HG03558 (cell line): ENCODE data around the gene PADI4.
"Not testable (repeated sequence)": the region's sequence is repeated elsewhere in the genome, so short reads cannot be mapped to it uniquely, and the experiment has no call there.

Source experiments
- ATAC-seq: cut with Tn5 transposase; IDR thresholded peaks from one replicate; pipeline ENCODE4 v1.9.1; 2021; ENCODE audit warnings: moderate number of reproducible peaks; ENCODE audit not compliant: unreplicated experiment; ENCODE audit errors: extremely low read depth

PADI4 gene

DNA sequence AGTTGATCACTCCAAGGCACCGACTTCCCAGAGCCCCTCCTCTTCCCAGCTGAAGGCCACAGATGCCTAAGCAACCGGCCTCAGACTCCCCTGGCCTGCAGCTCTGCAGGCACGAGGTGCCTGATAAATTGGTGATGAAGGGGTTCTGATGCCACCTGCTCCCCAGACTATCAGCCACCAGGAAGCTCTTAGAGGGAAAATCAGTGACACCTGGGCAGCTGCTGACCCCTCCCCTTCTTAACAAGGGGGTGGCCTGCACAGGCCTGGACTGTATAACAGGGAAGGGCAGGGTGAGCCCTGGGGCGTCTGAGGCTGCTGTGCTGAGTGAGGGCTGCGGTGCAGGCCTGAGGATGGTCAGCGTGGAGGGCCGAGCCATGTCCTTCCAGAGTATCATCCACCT is 63.9 kb downstream of the PADI4 start, which contains the start of gene PADI6:
PADI6 (plus strand) TSS at position 301 of the 400 bp plus-strand sequence; CDS start at position 351, 50 bp downstream.
- no peak for ATAC-seq

DNA sequence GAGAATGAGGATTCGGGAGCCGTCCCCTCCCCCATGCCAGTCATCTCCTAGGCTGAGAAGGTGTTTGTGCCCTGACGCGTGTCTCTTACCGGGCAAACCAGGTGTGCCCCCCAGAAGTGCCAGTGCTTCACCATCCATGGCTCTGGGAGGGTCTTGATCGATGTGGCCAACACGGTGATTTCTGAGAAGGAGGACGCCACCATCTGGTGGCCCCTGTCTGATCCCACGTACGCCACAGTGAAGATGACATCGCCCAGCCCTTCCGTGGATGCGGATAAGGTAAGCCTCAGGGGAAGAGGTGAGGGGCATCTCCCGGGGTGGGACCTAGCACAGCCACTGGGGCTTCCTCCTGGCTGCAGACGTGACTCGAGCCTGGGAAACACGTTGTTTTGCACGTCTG is 65.0 kb downstream of the PADI4 start:
- no peak for ATAC-seq

DNA sequence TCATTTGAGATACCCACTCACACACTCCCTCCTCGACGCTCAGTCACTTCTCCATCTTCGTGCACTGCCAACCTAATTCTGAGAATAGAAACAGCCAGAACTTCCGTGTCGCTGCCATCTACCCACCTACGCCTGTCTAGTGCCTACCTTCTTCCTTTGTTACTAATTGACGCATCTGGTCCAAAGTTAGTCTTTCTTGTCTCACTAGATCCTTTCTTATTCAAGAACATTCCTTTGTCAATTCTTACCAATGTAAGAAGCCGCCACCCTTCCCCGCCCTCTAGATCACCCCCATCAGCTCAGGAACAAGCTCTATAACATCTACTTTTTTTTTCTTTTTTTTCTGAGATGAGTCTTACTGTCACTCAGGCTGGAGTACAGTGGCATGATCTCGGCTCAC is 67.7 kb downstream of the PADI4 start:
- no peak for ATAC-seq

DNA sequence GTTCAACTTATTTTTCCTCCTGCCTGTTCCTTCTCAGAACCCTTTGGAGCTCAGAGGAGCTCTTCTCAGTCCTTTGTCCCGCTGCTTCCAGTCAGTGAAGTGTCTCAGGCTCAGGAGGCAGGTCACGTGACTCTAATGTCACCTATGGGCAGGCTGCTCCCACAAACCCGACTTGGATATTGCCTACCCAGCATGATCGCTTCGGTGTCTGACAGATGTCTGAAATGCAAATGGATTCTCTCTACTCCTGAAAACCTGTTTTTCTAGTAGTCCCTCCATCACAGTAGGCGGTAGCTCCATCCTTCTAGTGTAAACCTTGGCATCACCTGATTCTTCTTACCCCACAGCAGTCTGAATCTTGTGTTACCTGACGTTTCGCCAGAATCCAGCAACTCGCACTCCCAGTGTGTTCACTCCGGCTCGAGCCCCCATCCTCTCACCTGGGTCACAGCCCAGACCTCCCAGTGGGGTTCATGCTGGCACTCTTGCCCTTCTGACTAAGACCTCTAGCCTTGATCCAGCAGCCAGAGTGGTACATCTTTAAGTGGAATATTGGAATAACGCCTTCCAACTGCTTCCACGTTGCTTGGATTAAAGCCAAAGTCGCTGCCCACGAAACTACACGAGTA is 69.4 kb downstream of the PADI4 start:
- no peak for ATAC-seq

DNA sequence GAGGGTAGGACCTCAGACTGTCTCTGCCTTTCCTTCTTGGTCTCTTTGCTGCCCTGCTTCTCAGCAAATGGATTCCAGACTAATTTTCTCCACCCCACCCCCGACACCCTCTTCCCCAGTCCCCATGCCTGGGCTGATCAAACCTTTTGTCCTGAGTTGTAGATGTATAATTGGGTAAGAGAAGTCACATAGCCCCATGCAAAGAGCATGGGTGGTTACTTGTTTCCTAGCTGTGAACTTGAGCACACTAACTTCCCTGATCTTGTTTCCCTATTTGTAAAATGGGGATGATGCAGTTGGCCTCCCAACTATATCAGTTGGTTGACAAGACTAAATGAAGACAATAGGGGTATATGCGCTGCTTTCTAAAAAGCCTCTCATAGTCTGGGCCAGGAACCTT is 73.2 kb downstream of the PADI4 start:
- ATAC-seq: no peak

DNA sequence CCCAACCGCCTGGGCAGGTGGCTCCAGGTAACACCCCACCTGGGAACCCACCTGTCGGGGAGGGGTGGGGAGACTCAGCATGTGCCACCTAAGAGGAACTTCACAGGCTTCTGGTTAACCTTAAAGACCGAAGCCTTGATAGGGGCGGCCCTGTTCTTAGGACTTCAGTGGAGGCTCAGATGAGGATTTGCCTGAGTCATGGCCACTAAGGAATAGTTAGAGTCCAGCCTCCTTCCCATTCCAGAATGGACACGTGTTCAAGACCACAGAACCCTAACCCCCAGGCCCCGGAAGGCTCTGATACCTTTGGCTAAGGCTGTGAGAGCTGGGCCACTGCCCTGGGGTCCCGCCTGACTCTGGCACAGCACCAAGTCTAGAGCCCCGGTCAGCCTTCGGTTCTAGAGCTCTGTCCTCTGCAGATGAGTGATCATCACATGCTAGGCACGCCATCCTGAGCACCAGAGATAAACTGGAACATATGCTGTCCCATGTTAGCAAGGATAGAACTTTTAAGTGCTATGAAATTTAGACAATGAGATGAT is 84.3 kb downstream of the PADI4 start:
- ATAC-seq: no peak

DNA sequence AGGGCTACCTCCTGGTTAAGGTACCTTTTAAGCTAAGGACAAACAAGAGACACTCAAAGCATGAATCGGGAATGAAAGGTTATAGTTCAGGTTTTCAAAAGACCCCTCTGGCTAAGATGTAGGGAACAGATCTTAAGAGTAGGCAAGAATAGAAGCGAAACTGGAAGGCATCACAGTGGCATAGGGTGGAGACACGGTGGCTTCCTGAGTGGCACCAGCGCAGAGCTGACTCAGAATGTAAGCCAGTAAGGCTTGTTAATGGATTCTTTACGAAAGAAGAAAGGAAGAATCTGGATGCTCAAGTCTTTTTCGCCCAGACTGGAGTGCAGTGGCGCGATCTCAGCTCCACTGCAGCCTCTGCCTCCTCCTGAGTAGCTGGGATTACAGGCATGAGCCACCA is 85.2 kb downstream of the PADI4 start:
- no peak for ATAC-seq

DNA sequence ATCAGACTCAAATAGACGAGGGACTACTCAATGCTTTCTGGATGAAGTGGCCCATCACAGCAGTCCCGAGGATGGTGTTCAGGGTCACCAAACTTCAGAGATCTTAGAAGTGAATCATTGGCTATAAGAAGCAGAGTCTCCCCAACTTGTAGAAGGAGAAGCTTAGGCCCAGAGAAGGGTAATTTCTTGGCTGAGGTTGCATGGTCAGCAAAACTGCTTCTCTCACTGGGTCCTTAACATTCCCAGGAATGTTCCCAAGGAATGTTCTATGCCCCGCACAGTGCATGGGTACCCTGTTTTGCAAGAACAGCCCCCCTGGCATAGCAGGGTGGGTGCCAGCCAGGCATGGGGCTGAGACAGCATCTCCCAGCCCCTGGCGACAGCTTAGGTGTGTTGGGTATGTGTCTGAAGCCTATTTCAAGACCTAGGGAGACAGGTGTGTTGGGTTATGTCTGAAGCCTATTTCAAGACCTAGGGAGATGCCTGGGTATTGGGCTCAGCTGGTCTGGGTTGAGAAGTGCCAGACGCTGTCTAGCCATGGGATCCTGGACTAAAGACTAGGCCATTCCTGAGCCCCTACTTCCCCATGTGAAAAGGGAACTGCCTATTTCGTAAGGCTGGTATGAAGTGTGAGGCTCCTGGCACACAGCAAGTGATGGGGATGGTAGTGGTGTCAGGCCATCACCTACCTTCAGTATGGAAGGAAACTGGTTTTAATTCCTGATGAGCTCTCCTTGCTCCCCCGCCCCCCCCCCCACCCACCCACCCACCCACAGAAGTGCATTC is 90.1 kb downstream of the PADI4 start:
- no peak for ATAC-seq

DNA sequence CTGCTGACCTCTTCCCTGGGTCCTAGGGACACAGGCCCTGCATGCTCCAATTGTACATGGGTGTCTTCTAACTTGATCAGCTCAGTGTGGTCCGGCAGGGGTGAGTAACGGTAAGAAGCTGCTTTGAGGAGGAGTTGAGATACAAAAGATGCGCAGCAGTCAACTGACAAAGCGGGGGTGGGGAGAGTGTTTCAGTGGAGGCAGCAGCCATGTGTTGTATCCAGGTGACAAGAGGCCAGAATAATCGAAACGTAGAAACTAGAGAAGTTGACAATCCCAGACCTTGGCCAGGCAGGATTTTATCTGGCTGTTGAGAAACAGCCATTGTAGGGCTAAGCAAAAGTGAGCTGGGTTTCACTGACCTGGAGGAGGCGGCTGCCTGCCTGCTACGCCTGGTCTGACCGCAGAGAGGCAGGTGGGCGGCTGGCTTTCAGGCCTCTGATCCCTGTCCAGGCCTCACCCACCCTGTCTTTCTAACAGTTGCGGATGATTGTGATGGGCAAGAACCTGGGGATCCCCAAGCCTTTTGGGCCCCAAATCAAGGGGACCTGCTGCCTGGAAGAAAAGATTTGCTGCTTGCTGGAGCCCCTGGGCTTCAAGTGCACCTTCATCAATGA is 92.8 kb downstream of the PADI4 start:
- ATAC-seq: no peak

DNA sequence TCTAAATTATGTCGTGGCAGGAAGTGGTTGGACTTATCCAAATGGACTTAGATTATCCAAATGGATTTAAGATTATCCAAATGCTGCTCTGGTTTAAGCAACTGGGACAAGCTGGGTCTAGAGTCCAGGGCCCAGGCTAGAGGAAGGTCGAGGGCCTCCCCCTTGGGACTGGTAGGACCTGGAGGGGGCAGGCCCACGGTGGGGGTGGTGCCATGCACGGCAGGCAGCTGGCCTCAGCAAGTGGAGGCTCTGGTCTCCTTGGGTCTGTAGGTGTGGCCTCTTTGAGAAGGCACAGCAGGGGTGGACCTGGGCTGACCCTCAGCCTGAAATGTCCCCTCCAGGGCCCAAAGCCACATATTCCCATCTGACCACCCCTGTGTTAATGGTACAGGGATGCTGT is 93.8 kb downstream of the PADI4 start:
- ATAC-seq: no peak

DNA sequence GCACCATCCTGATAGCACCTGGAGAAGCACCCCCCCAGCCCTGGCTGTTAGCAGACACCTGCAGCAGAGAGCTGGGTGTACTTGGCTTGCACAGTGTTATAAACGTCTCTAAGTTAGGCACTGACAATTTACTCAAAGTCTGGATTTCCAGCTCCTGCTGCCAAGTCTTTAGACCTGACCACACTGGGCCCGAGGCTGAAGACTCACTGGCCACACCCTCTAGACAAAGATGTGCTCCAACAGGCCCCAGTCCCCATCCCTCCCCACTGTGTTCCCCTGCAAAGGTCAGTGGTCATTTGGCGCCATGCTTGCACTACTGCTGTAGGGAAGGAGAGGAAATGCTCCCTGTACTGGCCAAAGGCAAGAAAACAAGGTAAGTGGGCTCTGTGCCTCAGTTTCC is 95.1 kb downstream of the PADI4 start:
- no peak for ATAC-seq

DNA sequence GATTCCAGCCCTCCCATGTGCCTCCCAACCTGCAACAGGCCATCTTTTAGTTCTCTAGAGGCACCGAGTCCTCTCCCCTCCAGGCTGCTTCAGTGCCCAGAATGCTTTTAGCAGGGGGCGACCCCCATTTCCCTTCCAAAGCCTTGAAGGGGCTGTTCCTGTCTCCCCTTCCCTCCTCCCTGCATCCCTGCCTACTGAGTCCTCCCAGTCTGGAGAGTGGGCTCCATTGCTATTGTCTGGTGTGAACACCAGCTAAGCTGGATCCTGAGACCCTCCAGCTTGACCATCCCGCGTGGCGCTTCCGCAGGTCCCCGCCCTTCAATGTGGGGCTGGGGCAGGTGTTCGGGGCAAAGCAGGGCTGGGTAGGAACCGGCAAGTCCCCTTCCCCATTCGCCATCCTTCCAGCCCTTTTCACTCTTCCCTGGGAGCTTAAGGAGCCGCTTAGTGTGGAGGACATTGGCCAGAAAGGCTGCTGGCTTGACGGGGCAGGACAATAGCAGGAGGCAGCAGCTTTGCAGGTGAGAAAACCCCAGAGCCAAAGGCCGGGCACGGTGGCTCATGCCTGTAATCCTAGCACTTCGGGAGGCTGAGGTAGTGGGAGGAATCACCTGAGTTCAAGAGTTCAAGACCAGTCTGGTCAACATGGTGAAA is 96.2 kb downstream of the PADI4 start:
- ATAC-seq: no peak

DNA sequence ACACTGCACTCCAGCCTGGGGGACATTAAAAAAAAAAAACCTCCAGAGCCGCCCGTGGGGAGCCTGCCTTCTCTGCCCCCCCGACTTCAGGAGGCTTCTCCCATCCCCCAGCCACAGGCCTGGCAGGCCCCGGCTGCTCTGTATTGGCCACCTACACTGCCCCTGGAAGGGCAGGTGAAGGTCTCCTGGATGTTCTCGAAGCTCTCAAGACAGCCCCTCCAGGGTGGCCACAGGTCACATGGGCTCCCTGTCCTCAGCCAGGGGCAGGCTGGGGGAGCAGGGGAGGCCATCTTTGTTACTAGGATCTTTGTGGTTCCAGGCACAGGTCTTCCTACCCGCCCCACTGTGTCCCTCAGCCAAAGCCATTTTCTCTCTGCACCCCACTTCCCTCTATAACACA is 96.8 kb downstream of the PADI4 start:
- no peak for ATAC-seq

DNA sequence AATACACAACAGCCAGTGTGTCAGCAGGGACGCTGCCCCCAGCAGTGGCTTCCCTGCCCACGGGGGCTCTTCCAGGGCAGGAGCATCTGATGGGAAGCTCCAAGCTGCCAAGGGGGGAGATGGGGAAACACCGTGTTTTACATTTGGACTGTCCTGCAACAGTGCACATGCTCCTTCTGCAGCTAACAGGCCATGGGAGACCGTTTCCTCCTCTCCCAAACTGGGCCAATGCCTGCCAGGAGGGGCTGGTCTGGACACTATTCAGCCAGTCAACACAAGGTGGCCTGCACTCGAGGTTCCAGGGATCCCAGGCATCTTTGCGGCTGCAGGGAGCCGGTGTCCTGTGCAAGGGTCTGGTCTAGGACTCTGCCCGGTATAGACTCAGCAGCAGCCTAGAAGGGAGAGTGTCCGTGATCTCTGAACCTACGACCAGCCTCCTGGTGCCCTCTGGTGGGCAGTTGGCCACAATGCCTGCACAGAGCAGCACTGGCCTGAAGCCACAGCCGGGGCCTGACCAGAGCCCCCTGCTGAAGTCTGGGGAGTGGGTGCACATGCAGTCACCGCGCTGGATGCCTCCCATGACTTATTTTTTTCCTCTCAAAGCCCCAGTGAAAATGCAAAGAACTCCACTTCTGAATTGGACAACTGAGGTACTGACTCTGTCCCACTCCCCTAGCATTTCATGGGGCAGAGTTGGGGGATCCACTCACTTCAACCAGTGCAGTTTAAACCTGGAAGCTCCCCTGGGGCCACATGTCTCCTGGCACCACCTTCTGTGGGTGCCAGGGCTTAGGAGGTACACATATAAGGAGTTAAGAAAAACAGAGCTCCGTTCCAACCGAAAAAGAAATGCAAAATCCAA is 98.1 kb downstream of the PADI4 start:
- no peak for ATAC-seq

DNA sequence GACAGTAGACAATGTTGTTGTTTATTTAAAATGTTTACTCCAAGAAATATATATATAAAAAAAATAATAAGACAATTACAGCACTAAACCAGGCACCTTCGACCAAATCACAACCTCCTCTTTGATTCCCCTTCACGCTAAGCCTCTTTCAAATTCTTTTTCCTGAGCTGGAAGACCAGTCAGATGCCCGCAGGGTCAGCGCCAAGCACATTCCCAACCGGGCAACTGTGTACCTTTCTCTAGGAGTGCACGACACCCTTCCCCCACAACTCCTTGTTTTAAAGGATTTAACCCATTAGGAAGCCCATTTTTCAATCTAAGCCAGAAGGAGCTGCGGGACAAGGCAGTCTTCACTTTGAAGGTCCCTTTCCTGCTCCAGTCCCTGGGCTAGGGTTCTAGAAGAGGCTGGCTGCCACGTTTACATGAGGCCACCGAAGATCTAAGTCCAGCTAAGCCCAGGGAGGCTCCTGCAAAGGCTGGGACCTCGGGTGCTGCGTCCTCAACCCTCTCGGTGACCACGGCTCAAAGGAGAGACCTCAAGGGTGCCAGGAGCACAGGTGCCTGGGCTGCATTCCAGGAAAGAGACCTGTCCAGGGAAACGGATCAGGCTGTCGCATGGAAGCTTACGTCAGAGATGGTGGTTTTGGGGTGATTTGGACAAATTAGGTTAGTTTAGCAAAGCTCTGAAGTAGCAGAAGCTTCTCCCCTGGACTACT is 98.9 kb downstream of the PADI4 start:
- ATAC-seq: not testable (repeated sequence)

DNA sequence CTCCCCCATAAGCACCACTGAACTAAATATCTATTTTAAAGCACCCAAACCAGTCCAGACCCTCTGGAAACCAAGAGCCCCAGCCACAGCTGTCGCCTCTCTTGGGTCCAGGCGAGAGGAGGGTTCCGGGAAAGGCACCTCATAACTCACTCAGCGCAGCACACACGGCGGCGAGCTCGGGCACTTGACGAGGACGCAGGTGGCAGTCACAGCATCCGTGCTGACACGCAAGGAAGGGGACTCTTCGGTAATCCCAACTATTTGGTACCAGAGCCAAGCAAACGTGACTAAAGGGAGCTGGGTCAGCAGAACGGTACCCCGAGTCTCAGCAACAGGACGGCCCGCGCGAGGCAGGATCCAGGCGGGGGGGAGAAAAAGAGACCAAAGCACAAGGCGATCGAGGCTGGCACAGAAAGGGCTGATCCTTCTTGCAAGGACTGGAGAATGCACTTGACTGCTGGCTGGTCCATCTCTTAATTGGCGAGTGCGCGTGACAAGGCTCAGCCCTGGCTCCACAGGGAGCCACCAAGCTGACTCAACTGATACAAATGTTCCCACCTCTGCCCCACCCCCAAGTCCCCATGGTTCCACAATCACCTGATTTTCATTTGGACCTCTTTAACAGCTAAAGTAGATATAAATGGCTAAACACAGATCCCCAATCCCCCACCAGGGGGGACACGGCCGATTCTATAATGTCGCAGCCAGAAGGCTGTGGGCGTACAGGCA is 100.0 kb downstream of the PADI4 start:
- not testable (repeated sequence) for ATAC-seq

DNA sequence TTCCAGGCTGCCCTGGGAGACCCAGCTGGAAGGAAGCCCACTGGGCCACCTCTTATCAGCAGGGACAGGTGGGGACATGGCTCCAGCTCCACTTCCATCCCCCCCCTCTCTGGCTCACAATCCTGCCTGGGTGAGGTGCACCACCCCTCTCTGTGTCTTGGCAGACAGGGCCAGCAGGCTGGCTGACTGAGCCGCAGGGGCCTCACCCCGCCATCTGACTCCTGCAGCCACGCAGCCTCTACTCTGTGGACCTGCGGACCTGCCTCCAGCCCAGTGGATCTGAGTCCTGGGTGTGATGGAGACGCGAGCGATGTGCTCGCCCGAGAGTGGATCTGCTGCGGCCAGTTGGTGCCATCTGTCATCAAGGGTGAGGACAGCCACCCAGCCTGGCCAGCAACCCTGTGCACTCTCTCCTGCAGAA is 101.4 kb downstream of the PADI4 start:
- ATAC-seq: no peak

DNA sequence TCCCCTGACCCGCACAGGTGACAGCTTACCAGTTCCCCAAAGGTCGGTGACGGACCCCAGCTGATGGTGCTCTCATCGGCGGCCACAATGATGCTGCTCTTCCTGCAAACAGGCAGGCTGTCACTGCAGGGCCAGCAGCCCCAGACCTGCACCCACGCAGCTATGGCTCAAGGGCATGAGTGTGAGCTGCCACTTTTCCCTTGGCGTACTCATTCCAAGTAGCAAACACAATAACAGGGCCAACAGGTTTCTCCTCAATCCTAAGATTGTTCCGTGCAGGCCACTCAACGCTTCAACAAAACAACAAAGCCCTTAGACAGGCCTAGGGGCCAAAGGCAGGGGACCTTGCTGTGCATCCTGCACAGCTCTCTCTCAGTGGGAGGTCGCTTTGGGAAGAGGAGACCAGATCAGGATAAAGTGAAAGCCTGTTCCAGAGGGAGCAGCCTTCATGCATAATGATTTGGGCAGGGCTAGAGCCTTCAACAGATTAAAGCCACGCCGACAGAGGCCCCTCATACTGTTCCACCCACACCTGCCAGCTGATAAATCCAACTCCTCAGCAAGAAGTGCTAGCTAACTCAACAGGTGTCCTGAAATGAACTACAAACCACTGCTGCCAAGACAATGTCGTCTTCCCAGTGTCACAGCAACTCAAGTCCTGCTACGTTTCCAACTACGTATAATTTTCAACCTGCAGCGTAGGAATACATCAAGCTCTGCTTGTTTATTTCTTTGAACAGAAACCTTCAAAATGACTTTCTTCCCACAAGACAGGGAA is 104.3 kb downstream of the PADI4 start:
- ATAC-seq: no peak
